ENCODE measurements around the gene SCIN.
"Not testable (repeated sequence)": the region's sequence is repeated elsewhere in the genome, so short reads cannot be mapped to it uniquely, and the experiment has no call there.

Gene SCIN

GRCh38 chr7:12661581-12661980 is 91.1 kb downstream of the SCIN start:
- no peak for TF ChIP-seq CTCF (IDR thresholded peaks at IDR 0.05; ENCODE audit: low read depth, low read length, missing control alignments)
- no peak for DNase-seq (ENCODE audit: low read depth)
- H3K4me3 ChIP-seq (ENCODE audit: low read depth, low read length): no peak overlapping the region
- in situ Hi-C loops (cut with HindIII; ENCODE audit: low sequenced_read_pairs): no loop called here

- in situ Hi-C loops (cut with HindIII; ENCODE audit: low sequenced_read_pairs): no loop called here
- TF ChIP-seq CTCF (IDR thresholded peaks at IDR 0.05; ENCODE audit: low read depth, low read length, missing control alignments): no peak
- H3K4me3 ChIP-seq (ENCODE audit: low read depth, low read length): no peak overlapping the region
- no peak for DNase-seq (ENCODE audit: low read depth)
Measured at GRCh38 chr7:12670000-12670729, 99.6 kb downstream of the SCIN start.

GRCh38 chr7:12670743-12671520 is 100.4 kb downstream of the SCIN start:
- in situ Hi-C loops (cut with HindIII; ENCODE audit: low sequenced_read_pairs): no loop called here
- no peak overlapping the region for H3K4me3 ChIP-seq (ENCODE audit: low read depth, low read length)
- no peak for DNase-seq (ENCODE audit: low read depth)
- TF ChIP-seq CTCF (IDR thresholded peaks at IDR 0.05; ENCODE audit: low read depth, low read length, missing control alignments): no peak

- H3K4me3 ChIP-seq (ENCODE audit: low read depth, low read length); in situ Hi-C loops (cut with HindIII; ENCODE audit: low sequenced_read_pairs); DNase-seq (ENCODE audit: low read depth): not testable (repeated sequence)
Measured at GRCh38 chr7:12673436-12673835, 102.9 kb downstream of the SCIN start.

GRCh38 chr7:12674053-12674452 is 103.5 kb downstream of the SCIN start:
- in situ Hi-C loops (cut with HindIII; ENCODE audit: low sequenced_read_pairs): no loop called here
- TF ChIP-seq CTCF (IDR thresholded peaks at IDR 0.05; ENCODE audit: low read depth, low read length, missing control alignments): no peak
- no peak for DNase-seq (ENCODE audit: low read depth)
- no peak overlapping the region for H3K4me3 ChIP-seq (ENCODE audit: low read depth, low read length)

- peak; percentile 12 for TF ChIP-seq CTCF (IDR thresholded peaks at IDR 0.05; ENCODE audit: low read depth, low read length, missing control alignments)
- no peak overlapping the region for H3K4me3 ChIP-seq (ENCODE audit: low read depth, low read length)
- in situ Hi-C loops (cut with HindIII; ENCODE audit: low sequenced_read_pairs): no loop called here
- DNase-seq (ENCODE audit: low read depth): no peak
Measured at GRCh38 chr7:12674861-12675260, 104.3 kb downstream of the SCIN start.

Measured in astrocyte of the cerebellum (primary cell).